ENCODE data around the gene SAMD4A. TPM values are rescaled to one million over a fixed set of nuclear protein-coding genes. Genes with fewer than 3 reads are reported as not detected.

The SAMD4A gene
- total and polyA plus RNA-seq, 7 experiments from 2014 or later: 0.73 to 5.7 (median 1.7) TPM; not detected in 2

DNA sequence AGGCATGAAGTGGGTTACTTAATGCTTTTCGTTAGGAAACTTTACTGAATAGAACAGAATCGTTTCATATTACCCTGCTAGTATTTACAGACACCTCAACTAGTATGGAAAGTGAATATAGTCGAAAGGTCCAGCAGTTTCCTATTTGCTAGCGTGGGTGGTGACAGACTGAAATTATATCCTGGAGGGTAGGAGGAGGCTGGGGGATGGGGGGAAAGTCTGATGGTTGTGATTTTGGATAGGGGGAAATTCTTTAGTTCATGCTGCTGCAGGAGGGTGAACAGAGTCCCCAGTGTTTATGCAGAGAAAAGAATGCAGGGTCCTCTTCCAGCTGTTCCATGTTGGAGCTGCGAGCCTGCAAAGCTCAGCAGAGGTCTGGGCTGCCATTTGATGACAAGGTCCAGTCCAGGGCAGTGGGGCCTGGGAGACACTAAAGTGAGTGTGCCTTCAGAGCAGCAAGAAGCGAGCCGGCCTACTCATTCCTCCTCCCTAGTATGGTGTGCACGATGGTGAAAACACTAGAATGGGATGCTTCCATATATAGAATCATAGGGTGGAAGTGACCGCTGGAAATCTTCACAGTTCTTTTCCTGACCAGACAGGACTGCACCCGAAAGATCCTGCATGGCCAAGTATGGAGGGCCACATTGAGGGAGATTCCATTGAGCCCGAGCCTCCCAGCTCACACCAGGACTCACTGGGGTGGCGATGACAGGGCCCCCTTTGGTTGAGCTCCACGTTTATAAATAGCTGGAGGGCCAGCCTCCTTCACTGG lies 2.1 kb downstream of the SAMD4A start:
- ChIA-PET POLR2A (no interaction called here), CTCF (interaction anchor here (8.1 kb wide), 1 partner anchor 206 kb away, joined by 113 read pairs; no protein-coding TSS in a partner anchor)
- Mint-ChIP-seq H3K36me3 (peaks cover 0 to 17% (median 14%) of the 10 kb centered on the region in 5 donors), H3K27ac (peak overlapping the region in 1 of 9 donors; percentile 5), H3K4me1 (peaks cover 5 to 19% (median 13%) of the 10 kb centered on the region in 7 donors), H3K4me3 (peak overlapping the region in 8 of 10 donors; percentile 6 to 97 (median 88)), H3K9me3 (peaks cover 5 to 22% (median 14%) of the 10 kb centered on the region in 11 donors), H3K27me3 (peaks cover 5 to 41% (median 15%) of the 10 kb centered on the region in 5 donors)
- Histone ChIP-seq H3K27ac (ENCODE audit: low read depth, low read length) (no peak overlapping the region), H3K4me1 (ENCODE audit: control insufficient read depth in 2 of 2, insufficient read depth in 2 of 2, low read length in 2 of 2) (peaks cover 9 to 11% of the 10 kb centered on the region in 2 donors), H3K36me3 (ENCODE audit: control insufficient read depth in 2 of 3, insufficient read depth in 3 of 3, low read length in 3 of 3) (no peaks in the 10 kb centered on the region), H3K4me3 (ENCODE audit: low read length) (no peak overlapping the region), H3K9me3 (ENCODE audit: control insufficient read depth in 2 of 3, low read length in 3 of 3) (peaks cover 0 to 11% (median 0%) of the 10 kb centered on the region in 3 experiments), H3K27me3 (ENCODE audit: control insufficient read depth in 2 of 2, insufficient read depth in 2 of 2, low read length in 2 of 2) (peaks cover 0 to 12% of the 10 kb centered on the region in 2 donors)
- intact Hi-C loops (cut with micrococcal nuclease): loop anchor here in 1 of 2 donors (5.0 to 10.0 kb wide), 2 partner anchors 313 to 786 kb away; no protein-coding TSS in a partner anchor
- ATAC-seq (no peak), DNase-seq (no peak)

DNA sequence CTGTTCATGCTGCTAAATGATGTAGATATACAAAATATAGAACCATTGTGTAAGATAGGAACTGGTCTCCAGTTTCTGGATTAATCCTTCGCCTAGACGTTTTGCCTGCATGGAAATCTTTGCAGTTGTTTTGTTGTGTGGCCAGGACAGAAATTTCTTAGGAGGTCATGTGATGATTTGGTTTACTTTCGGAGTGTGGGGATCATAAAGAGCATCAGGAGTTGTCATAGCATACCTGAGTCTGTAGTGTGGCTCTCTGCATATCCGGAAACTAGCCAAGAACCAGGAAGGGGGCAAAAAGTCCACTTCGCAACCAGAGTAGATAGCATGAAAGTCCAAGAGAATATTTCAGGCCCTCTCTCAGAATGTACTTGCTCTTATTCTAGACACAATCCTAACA lies 3.1 kb downstream of the SAMD4A start:
- H3K27ac ChIP-seq (ENCODE audit: low read depth, low read length): no peak overlapping the region
- peaks cover 0 to 3% of the 10 kb centered on the region in 2 donors for H3K4me1 ChIP-seq (ENCODE audit: control insufficient read depth in 2 of 2, insufficient read depth in 2 of 2, low read length in 2 of 2)
- peaks cover 0 to 11% (median 0%) of the 10 kb centered on the region in 3 experiments for H3K9me3 ChIP-seq (ENCODE audit: control insufficient read depth in 2 of 3, low read length in 3 of 3)
- peaks cover 0 to 12% of the 10 kb centered on the region in 2 donors for H3K27me3 ChIP-seq (ENCODE audit: control insufficient read depth in 2 of 2, insufficient read depth in 2 of 2, low read length in 2 of 2)
- no peaks in the 10 kb centered on the region for H3K36me3 ChIP-seq (ENCODE audit: control insufficient read depth in 2 of 3, insufficient read depth in 3 of 3, low read length in 3 of 3)
- no peak overlapping the region for H3K27ac Mint-ChIP-seq
- intact Hi-C loops (cut with micrococcal nuclease): no loop called here
- peaks cover 0 to 21% (median 17%) of the 10 kb centered on the region in 5 donors for H3K36me3 Mint-ChIP-seq
- no peak overlapping the region for H3K4me3 Mint-ChIP-seq
- peaks cover 3 to 11% (median 6%) of the 10 kb centered on the region in 7 donors for H3K4me1 Mint-ChIP-seq
- DNase-seq (no peak), ATAC-seq (no peak)
- POLR2A ChIA-PET: no interaction called here
- peaks cover 5 to 22% (median 14%) of the 10 kb centered on the region in 11 donors for H3K9me3 Mint-ChIP-seq
- peaks cover 5 to 30% (median 20%) of the 10 kb centered on the region in 5 donors for H3K27me3 Mint-ChIP-seq
- CTCF ChIA-PET: no interaction called here
- H3K4me3 ChIP-seq (ENCODE audit: low read length): no peak overlapping the region

DNA sequence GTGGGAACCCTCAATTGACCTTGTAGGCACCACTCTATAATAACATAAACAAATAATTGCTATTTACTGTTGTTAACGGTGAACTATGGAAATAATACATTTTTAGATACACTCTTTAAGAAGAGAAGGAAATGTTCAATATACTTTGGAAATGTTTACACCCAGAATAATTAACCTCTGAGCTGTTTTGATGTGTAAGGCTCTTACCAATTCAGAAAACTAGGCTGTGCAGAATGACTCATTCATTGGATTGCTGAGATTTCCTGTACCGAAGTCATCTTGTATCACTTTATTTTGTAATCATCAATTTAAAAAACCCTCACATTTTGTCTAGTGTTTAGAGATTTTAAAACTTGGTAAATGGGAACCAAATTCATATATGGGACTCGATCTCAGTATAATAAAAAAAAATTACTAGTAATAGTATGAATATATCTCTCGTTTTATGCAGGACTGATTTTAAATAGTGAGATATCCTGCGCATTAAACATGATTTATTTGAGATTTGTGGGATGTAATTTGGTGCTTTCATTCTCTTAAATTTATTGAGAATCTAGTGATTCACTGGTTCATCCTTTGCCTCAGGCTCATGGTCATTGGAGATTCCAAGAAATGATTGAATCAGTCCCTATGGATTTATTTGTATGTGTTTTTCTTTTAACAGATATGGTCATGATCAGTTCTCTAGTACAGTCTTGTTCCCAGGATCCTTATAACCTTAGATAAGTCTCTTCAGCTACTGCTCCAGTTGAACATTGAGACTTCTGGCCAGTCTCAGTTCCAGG lies 3.9 kb downstream of the SAMD4A start:
- no peaks in the 10 kb centered on the region for H3K36me3 ChIP-seq (ENCODE audit: control insufficient read depth in 2 of 3, insufficient read depth in 3 of 3, low read length in 3 of 3)
- POLR2A ChIA-PET: no interaction called here
- no peak overlapping the region for H3K27ac Mint-ChIP-seq
- DNase-seq (no peak), ATAC-seq (no peak)
- peaks cover 0 to 12% of the 10 kb centered on the region in 2 donors for H3K27me3 ChIP-seq (ENCODE audit: control insufficient read depth in 2 of 2, insufficient read depth in 2 of 2, low read length in 2 of 2)
- H3K36me3 Mint-ChIP-seq: peaks cover 0 to 24% (median 17%) of the 10 kb centered on the region in 5 donors
- H3K4me1 Mint-ChIP-seq: peaks cover 3 to 11% (median 5%) of the 10 kb centered on the region in 7 donors
- H3K4me1 ChIP-seq (ENCODE audit: control insufficient read depth in 2 of 2, insufficient read depth in 2 of 2, low read length in 2 of 2): peaks cover 0 to 3% of the 10 kb centered on the region in 2 donors
- peaks cover 5 to 22% (median 14%) of the 10 kb centered on the region in 11 donors for H3K9me3 Mint-ChIP-seq
- intact Hi-C loops (cut with micrococcal nuclease): no loop called here
- H3K27ac ChIP-seq (ENCODE audit: low read depth, low read length): no peak overlapping the region
- CTCF ChIA-PET: interaction anchor here (1.4 kb wide), 1 partner anchor 203 kb away, joined by 8 read pairs; no protein-coding TSS in a partner anchor
- peaks cover 5 to 30% (median 20%) of the 10 kb centered on the region in 5 donors for H3K27me3 Mint-ChIP-seq
- H3K4me3 Mint-ChIP-seq: no peak overlapping the region
- no peak overlapping the region for H3K4me3 ChIP-seq (ENCODE audit: low read length)
- H3K9me3 ChIP-seq (ENCODE audit: control insufficient read depth in 2 of 3, low read length in 3 of 3): peaks cover 0 to 11% (median 0%) of the 10 kb centered on the region in 3 experiments

DNA sequence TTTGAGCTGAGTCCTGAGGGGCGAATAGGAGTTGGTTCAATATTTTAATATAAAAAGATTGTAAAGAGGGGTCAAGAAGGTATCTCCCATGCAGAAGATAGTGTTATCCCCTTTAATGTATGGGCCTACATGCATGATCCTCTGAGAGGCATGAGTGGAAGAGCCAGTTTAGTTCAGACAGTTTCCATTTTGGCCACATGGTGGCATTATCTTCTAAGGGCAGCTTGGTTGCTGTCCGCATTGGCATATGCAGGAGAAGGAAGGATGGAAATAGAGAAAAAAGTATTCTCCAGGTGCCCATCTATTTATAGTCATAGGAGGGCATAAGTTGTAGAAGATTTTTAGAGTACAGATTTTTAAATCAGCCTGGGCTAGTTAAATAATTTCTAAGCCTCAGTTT lies 5.4 kb downstream of the SAMD4A start:
- H3K36me3 Mint-ChIP-seq: peaks cover 8 to 24% (median 17%) of the 10 kb centered on the region in 5 donors
- ATAC-seq (no peak), DNase-seq (no peak)
- no peaks in the 10 kb centered on the region for H3K36me3 ChIP-seq (ENCODE audit: control insufficient read depth in 2 of 3, insufficient read depth in 3 of 3, low read length in 3 of 3)
- H3K27me3 ChIP-seq (ENCODE audit: control insufficient read depth in 2 of 2, insufficient read depth in 2 of 2, low read length in 2 of 2): peaks cover 0 to 12% of the 10 kb centered on the region in 2 donors
- H3K27ac ChIP-seq (ENCODE audit: low read depth, low read length): no peak overlapping the region
- peaks cover 0 to 11% (median 0%) of the 10 kb centered on the region in 3 experiments for H3K9me3 ChIP-seq (ENCODE audit: control insufficient read depth in 2 of 3, low read length in 3 of 3)
- H3K9me3 Mint-ChIP-seq: peaks cover 5 to 22% (median 14%) of the 10 kb centered on the region in 11 donors
- CTCF ChIA-PET: interaction anchor here (1.4 kb wide), 1 partner anchor 202 kb away, joined by 8 read pairs; no protein-coding TSS in a partner anchor
- H3K27ac Mint-ChIP-seq: no peak overlapping the region
- intact Hi-C loops (cut with micrococcal nuclease): no loop called here
- POLR2A ChIA-PET: no interaction called here
- peaks cover 15 to 34% (median 28%) of the 10 kb centered on the region in 5 donors for H3K27me3 Mint-ChIP-seq
- no peak overlapping the region for H3K4me3 ChIP-seq (ENCODE audit: low read length)
- H3K4me1 ChIP-seq (ENCODE audit: control insufficient read depth in 2 of 2, insufficient read depth in 2 of 2, low read length in 2 of 2): peaks cover 0 to 3% of the 10 kb centered on the region in 2 donors
- no peak overlapping the region for H3K4me3 Mint-ChIP-seq
- peaks cover 2 to 11% (median 4%) of the 10 kb centered on the region in 7 donors for H3K4me1 Mint-ChIP-seq

DNA sequence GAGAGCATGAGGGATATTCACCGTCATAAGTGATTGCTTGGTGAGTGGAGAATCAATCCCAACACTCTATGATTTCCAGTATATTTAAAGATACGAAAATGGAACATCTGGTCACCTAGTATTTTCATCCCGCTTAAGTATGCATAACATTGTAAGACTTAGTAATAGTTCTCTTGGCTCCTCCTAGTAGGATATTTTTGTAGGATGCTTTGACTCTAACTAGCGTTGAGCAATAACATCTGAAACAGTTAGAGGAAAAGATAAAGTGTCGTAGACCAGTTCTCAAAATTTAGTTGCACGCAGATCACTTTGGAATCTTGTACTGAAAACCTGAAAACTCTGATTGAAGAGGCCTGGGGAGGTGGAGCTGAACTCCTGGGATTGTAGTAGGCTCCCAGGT lies 7.6 kb downstream of the SAMD4A start:
- intact Hi-C loops (cut with micrococcal nuclease): no loop called here
- Histone ChIP-seq H3K36me3 (ENCODE audit: control insufficient read depth in 2 of 3, insufficient read depth in 3 of 3, low read length in 3 of 3) (no peaks in the 10 kb centered on the region), H3K27me3 (ENCODE audit: control insufficient read depth in 2 of 2, insufficient read depth in 2 of 2, low read length in 2 of 2) (peaks cover 0 to 7% of the 10 kb centered on the region in 2 donors), H3K4me1 (ENCODE audit: control insufficient read depth in 2 of 2, insufficient read depth in 2 of 2, low read length in 2 of 2) (no peaks in the 10 kb centered on the region), H3K27ac (ENCODE audit: low read depth, low read length) (no peak overlapping the region), H3K9me3 (ENCODE audit: control insufficient read depth in 2 of 3, low read length in 3 of 3) (peaks cover 0 to 11% (median 0%) of the 10 kb centered on the region in 3 experiments), H3K4me3 (ENCODE audit: low read length) (no peak overlapping the region)
- no peak overlapping the region for H3K27ac Mint-ChIP-seq
- ChIA-PET POLR2A (no interaction called here), CTCF (no interaction called here)
- ATAC-seq (no peak), DNase-seq (no peak)
- no peak overlapping the region for H3K4me3 Mint-ChIP-seq
- no peaks in the 10 kb centered on the region for H3K4me1 Mint-ChIP-seq
- peaks cover 8 to 24% (median 17%) of the 10 kb centered on the region in 5 donors for H3K36me3 Mint-ChIP-seq
- H3K27me3 Mint-ChIP-seq: peaks cover 15 to 35% (median 23%) of the 10 kb centered on the region in 5 donors
- H3K9me3 Mint-ChIP-seq: peaks cover 5 to 22% (median 14%) of the 10 kb centered on the region in 11 donors

DNA sequence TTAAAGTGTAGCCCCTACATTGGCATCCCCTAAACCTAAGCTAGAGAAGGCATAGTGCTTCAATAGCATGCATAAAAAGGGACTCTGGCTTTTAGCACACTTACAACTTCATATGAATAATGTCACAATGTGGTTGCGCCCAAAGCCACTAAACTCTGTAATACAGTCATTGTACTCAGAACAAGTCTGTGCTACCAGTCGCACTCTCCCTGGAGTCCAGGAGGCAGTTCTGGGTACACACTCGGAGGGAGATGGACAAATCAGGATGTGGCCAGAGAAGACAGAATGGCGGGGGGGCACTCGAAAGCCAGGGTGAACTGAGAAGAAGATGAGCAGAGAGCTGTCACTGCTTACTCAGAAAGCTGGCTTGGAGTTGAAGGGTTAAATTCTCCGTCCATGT lies 10.6 kb downstream of the SAMD4A start:
- ChIA-PET CTCF (interaction anchor here (1.2 kb wide), 1 partner anchor 197 kb away, joined by 3 read pairs; no protein-coding TSS in a partner anchor), POLR2A (no interaction called here)
- Histone ChIP-seq H3K36me3 (ENCODE audit: control insufficient read depth in 2 of 3, insufficient read depth in 3 of 3, low read length in 3 of 3) (no peaks in the 10 kb centered on the region), H3K27ac (ENCODE audit: low read depth, low read length) (no peak overlapping the region), H3K4me1 (ENCODE audit: control insufficient read depth in 2 of 2, insufficient read depth in 2 of 2, low read length in 2 of 2) (no peaks in the 10 kb centered on the region), H3K9me3 (ENCODE audit: control insufficient read depth in 2 of 3, low read length in 3 of 3) (peaks cover 0 to 7% (median 0%) of the 10 kb centered on the region in 3 experiments), H3K27me3 (ENCODE audit: control insufficient read depth in 2 of 2, insufficient read depth in 2 of 2, low read length in 2 of 2) (no peaks in the 10 kb centered on the region), H3K4me3 (ENCODE audit: low read length) (no peak overlapping the region)
- H3K4me3 Mint-ChIP-seq: no peak overlapping the region
- no peak for ATAC-seq
- intact Hi-C loops (cut with micrococcal nuclease): no loop called here
- no peak for DNase-seq
- H3K36me3 Mint-ChIP-seq: peaks cover 8 to 17% (median 10%) of the 10 kb centered on the region in 5 donors
- peaks cover under 1 to 26% (median 10%) of the 10 kb centered on the region in 5 donors for H3K27me3 Mint-ChIP-seq
- no peak overlapping the region for H3K27ac Mint-ChIP-seq
- no peaks in the 10 kb centered on the region for H3K4me1 Mint-ChIP-seq
- H3K9me3 Mint-ChIP-seq: peaks cover 0 to 14% (median 10%) of the 10 kb centered on the region in 11 donors
